Stimulated activated CD8-positive, alpha-beta memory T cell treated with anti-CD3 and anti-CD28 coated beads, Interleukin-7, amount 100 ng/mL, for 1 hour (primary cell): ENCODE measurements around the gene ZBED1.
"Not testable (repeated sequence)": the region's sequence is repeated elsewhere in the genome, so short reads cannot be mapped to it uniquely, and the experiment has no call there.

Experiments used
- DNase-seq, 2 donors: peaks; one replicate each; pipeline ENCODE4 v3.0.0-alpha.2; 2020; ENCODE audit warnings: low read depth in 2 of 2

Gene ZBED1

DNA sequence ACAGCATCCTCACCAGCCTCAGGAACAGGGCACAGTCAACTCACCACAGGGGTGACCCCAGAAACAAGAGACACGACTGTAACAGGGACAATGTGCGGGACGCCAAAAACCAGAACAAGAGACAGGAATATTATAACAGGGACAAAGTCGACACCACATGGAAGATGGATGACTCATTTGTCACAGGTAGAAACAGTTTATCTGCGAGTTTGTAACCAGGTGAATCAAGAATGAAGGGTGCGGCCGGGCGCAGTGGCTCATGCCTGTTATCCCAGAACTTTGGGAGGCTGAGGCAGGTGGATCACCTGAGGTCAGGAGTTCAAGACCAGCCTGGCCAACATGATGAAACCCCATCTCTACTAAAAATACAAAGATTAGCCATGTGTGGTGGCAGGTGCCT lies 44.7 kb downstream of the ZBED1 start:
- not testable (repeated sequence) for DNase-seq

DNA sequence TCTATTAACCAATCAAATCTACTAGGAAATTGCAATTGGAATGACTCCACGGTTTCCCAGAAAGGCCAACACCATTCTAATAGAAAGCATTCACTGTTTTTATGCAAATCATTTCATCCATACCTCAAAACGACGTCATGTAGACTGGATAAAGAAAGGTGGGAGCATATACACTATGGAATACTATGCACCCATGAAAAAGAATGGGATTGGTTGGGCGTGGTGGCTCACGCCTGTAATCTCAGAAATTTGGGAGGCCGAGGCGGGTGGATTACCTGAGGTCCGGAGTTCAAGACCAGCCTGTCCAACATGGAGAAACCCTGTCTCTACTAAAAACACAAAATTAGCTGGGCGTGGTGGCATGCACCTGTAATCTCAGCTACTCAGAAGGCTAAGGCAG lies 46.2 kb downstream of the ZBED1 start:
- not testable (repeated sequence) for DNase-seq

DNA sequence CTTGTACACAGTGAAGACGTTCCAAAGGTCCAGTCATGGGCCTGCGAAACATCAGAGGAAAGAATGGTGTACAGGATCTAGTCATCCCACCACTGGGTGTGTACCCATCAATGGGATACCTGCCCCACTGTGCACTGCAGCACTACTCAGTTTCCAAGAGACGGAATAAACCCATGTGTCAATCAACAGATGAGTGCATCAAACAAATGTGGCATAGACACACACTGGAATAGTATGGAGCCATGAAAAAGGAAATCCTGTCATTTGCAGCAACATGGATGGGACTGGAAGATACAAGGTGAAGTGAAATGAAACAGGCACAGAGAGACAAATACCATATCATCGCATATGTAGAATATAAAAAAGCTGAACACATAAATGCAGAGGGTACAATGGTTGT lies 48.0 kb downstream of the ZBED1 start:
- no peak for DNase-seq

DNA sequence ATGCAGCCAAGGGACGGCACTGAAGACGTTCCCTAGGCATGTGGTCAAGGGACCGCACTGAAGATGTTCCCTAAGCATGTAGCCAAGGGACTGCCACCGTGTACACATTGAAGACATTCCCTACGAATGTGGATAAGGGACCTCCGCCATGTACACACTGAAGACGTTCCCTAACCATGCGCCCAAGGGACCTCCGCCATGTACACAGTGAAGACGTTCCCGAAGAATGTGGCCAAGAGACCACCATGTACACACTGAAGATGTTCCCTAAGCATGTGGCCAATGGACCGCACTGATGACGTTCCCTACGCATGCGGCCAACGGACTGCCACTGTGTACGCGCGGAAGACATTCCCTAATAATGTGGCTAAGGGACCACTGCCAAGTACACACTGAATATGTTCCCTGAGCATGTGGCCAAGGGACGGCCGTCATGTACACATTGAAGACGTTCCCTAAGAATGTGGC lies 48.4 kb downstream of the ZBED1 start:
- DNase-seq, result no peak

DNA sequence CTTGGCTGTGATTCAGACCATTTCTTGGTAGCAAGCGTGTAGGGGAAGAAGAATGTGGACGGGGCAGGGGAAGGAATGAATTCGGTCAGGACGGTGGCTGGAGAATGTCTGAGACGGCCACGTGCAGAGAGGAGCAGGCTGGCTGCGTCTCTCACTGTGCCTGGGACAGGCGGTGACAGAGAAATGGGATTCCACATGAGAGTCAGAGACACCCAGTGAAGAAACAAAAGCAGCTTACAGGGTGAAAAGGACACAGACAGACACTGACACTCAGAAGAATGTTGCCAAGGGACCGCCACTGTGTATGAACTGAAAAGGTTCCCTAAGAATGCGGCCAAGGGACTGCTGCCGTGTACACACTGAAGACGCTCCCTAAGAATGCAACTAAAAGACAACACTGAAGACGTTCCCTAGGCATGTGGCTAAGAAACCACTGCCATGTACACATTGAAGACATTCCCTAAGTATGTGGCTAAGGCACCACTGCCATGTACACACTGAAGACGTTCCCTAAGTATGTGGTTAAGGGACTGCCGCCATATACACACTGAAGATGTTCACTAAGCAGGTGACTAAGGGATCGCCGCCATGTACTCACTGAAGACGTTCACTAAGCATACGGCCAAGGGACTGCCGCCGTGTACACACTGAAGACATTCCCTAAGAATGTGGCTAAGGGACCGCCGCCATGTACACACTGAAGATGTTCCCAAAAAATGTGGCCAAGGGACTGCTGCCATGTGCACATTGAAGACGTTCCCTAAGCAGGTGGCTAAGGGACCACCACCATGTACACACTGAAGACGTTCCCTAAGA lies 49.1 kb downstream of the ZBED1 start:
- no peak for DNase-seq

DNA sequence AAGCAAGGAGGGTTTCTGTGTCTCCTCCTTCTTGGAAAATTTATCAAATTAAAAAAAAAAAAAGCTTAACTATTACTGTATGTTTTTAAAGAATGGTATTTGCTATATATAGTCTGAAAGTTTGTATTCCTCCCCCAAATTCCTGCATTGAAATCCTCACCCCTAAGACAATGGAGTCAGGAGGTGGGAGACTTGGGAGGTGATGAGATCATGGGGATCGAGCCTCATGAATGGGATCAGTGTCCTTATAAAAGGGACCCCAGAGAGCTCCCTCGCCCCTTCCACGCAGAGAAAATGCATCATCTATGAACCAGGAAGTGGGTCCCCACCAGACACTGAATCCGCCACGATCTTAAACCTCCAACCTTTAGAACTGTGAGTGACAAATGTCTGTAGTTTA lies 50.1 kb downstream of the ZBED1 start:
- no peak for DNase-seq

DNA sequence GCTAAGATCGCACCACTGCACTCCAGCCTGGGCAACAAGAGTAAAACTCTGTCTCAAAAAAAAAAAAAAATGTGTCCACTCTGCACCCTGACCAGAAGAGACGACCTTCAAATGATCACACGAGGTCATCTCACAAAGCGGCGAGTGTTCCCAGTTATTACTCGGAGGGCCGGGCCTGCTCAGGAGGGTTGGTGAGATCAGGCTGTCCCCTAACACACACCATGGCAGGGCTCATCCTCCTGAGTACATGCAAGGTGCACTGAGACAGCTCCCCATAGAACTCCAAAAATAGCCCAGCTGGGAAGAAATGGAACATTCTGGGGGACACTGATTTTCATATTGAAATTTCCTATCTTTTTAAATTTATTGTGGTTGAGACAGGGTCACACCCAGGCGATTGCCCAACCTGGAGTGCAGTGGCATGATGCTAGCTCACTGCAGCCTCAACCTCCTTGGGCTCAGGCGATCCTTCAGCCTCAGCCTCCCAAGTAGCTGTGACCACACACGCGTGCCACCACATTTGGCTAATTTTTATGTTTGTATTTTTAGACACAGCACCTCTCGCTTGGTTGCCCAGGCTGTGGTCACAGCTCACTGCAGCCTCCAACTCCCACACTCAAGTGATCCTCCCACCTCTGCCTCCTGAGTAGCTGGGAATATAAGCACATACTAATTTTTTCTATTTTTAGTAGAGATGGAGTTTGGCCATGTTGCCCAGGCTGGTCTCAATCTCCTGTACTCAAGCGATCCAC lies 51.5 kb downstream of the ZBED1 start:
- DNase-seq, result no peak

DNA sequence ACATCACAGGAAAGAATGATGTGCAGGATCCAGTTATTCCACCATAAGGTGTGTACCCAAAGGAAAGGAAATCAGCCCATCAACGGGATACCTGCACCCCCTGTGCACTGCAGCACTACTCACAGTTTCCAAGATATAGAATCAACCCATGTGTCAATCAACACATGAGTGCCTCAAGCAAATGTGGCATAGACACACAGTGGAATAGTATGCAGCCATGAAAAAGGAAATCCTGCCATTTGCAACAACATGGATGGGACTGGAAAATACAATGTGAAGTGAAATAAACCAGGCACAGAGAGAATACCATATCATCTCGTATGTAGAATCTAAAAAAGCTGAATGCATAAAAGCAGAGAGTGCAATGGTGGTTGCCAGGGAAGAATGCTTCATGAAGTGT lies 53.3 kb downstream of the ZBED1 start:
- no peak for DNase-seq

DNA sequence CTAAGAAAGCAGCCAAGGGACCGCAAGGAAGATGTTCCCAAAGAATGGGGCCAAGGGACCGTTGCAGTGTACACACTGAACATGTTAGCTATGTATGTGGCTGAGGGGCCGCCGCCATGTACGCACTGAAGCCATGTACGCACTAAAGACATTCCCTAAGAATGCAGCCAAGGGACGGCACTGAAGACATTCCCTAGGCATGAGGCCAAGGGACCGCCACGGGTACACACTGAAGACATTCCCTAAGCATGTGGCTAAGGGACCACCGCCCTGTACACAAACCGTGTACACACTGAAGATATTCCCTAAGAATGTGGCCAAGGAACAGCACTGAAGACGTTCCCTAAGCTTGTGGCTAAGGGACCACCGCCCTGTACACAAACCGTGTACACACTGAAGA lies 54.0 kb downstream of the ZBED1 start:
- DNase-seq, result no peak

DNA sequence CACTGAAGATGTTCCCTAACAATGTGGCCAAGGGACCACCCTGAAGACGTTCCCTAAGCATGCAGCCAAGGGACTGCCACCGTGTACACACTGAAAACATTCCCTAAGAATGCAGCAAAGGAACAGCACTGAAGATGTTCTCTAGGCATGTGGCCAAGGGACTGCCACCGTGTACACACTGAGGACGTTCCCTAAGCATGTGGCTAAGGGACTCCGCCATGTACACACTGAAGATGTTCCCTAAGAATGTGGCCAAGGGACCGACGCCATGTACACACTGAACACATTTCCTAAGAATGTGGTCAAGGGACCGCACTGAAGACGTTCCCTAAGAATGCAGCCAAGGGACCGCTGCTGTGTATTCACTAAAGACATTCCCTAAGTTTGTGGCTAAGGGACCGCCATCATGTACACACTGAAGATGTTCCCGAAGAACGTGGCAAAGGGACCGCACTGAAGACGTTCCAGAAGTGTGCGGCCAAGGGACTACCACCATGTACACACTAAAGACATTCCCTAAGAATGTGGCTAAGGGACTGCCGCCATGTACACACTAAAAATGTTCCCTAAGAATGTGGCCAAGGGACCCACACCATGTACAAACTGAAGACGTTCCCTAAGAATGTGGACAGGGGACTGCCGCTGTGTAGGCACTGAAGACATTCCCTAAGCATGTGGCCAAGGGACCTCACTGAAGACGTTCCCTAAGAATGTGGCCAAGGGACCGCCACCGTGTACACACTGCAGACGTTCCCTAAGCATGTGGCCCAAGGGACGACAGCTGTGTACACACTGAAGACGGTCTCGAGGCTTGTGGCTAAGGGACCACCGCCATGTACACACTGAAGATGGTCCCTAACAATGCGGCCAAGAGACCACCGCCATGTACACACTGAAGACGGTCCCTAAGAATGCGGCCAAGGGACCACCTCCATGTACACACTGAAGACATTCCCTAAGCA lies 54.8 kb downstream of the ZBED1 start:
- no peak for DNase-seq

DNA sequence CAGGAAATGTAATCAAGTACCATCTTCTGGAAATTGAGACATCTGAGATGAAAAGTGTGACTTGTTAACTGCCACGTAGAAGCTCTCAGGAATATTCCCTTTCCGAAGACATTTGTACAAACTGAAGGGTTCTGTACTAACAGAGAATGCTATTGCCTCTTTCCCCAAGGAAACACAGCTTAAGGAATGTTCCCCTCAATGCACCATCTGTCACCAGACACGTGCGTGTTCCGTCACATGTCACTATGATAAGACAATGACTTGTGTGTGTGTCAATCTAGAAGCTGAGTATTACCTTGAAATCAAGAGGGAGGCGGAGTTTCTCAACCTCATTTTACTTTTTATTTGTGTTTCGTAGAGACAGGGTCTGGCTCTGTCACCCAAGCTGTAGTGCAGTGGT lies 58.1 kb downstream of the ZBED1 start:
- DNase-seq, result no peak

DNA sequence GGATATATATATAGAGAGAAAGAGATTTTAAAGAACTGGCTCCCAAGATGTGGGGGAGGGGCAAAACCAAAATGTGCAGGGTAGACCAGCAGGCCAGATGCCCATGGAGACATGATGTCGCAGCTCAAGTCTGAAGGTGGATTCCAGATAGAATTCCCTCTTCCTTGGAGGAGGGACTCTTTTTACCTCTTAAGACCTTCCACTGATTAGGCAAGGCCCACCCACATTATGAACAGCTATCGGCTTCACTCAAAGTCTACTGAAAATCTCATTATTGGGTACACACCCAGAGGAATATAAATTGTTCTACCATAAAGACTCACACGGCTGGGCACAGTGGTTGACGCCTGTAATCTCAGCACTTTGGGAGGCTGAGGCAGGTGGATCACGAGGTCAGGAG lies 59.3 kb downstream of the ZBED1 start:
- no peak for DNase-seq

DNA sequence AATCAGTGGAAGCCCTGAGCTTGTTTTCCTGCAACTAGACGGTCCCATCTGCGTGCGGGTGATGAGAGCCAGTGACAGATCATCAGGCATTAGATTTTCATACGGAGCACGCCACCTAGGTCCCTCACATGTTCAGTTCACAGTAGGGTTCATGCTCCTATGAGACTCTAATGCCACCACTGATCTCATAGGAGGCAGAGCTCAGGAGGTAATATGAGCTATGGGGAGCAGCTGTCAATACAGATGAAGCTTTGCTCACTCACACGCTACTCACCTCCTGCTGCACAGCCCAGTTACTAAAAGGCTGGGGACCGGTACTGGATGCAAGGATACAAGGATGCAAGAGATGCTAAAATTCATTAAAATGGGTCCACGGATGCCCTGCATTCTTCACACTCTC lies 61.2 kb downstream of the ZBED1 start:
- DNase-seq, result no peak
